GM12878 (cell line): ENCODE results near the gene CCBE1.

ENCODE experiments used
- CBFB ChIP-seq: IDR thresholded peaks from 2 replicates; pipeline ENCODE4 v1.6.1; 2016; ENCODE audit warnings: antibody characterized with exemption, low read depth
- CTCF ChIP-seq, 3 experiments: IDR thresholded peaks in 2 of 3; conservative IDR thresholded peaks in 1 of 3; 2 replicates each; pipeline ENCODE4 v1.5.1; 2011; ENCODE audit warnings: low read depth in 3 of 3, low read length in 3 of 3, mild to moderate bottlenecking in 3 of 3, control low read depth in 2 of 3, moderate library complexity in 2 of 3, inconsistent platforms in 1 of 3, mixed read lengths in 1 of 3; ENCODE audit not compliant: control insufficient read depth in 2 of 3, insufficient read depth in 1 of 3; ENCODE audit errors: extremely low read depth in 1 of 3
- EGR1 ChIP-seq, 2 experiments: IDR thresholded peaks; 1 replicate in 1 of 2; 2 replicates in 1 of 2; pipeline ENCODE4 v1.6.1; 2011 to 2012; ENCODE audit warnings: low read depth in 2 of 2, low read length in 2 of 2, borderline replicate concordance in 1 of 2, mild to moderate bottlenecking in 1 of 2, moderate library complexity in 1 of 2
- ELK1 ChIP-seq: IDR thresholded peaks from 2 replicates; pipeline ENCODE4 v1.6.1; 2012; ENCODE audit warnings: low read depth, low read length, improper control_type of control experiment
- MYC ChIP-seq: IDR thresholded peaks from 2 replicates; pipeline ENCODE4 v1.6.1; 2011; ENCODE audit warnings: mild to moderate bottlenecking, low read length, moderate library complexity, inconsistent platforms; ENCODE audit not compliant: insufficient read depth, insufficient replicate concordance, insufficient read length, severe bottlenecking
- POLR2AphosphoS5 ChIP-seq: IDR thresholded peaks from 2 replicates; pipeline ENCODE4 v1.6.1; 2011; ENCODE audit warnings: mild to moderate bottlenecking, low read length, inconsistent platforms
- RAD21 ChIP-seq: IDR thresholded peaks from 2 replicates; pipeline ENCODE4 v1.6.1; 2011; ENCODE audit warnings: mild to moderate bottlenecking, low read depth, low read length, moderate library complexity; ENCODE audit not compliant: insufficient read depth
- RFX5 ChIP-seq: IDR thresholded peaks from 2 replicates; pipeline ENCODE4 v1.6.1; 2011; ENCODE audit warnings: low read depth, low read length, improper control_type of control experiment
- TAF1 ChIP-seq: IDR thresholded peaks from 2 replicates; pipeline ENCODE4 v1.6.1; 2011; ENCODE audit warnings: mild to moderate bottlenecking, low read depth, low read length, borderline replicate concordance
- TCF12 ChIP-seq: IDR thresholded peaks from 2 replicates; pipeline ENCODE4 v1.6.1; 2011; ENCODE audit warnings: low read depth, mild to moderate bottlenecking, low read length
- TCF7 ChIP-seq: IDR thresholded peaks from 2 replicates; pipeline ENCODE4 v1.6.1; 2014; ENCODE audit warnings: antibody characterized with exemption, borderline replicate concordance

- no peak for TF ChIP-seq CTCF (IDR thresholded peaks at IDR 0.05 in 2 of 3, conservative IDR thresholded peaks at IDR 0.05 in 1 of 3; ENCODE audit: control insufficient read depth in 2 of 3, extremely low read depth in 1 of 3, insufficient read depth in 1 of 3, low read depth in 3 of 3, low read length in 3 of 3)
- no peak for TF ChIP-seq MYC
- TF ChIP-seq ELK1 = no peak
- no peak for TF ChIP-seq TCF12
- TF ChIP-seq TCF7 = no peak
- TF ChIP-seq RAD21 = no peak
- TF ChIP-seq POLR2AphosphoS5 = no peak
- no peak for TF ChIP-seq CBFB
- TF ChIP-seq EGR1 (IDR thresholded peaks at IDR 0.05; ENCODE audit: borderline replicate concordance in 1 of 2, low read depth in 2 of 2, low read length in 2 of 2) = no peak
- TF ChIP-seq TAF1 = no peak
- TF ChIP-seq RFX5 = no peak
Observed at GRCh38 chr18:59488899-59489298, 208.3 kb downstream of the CCBE1 start.
